PC-3 (cell line): ENCODE data around the gene MRPL24.

Experiments
- CTCF ChIP-seq: fragments of 300-600 bp; sonication (generic); conservative IDR thresholded peaks from 2 replicates; pipeline ENCODE4 v1.5.1; 2017; ENCODE audit warnings: antibody characterized with exemption, low read depth, mild to moderate bottlenecking, low read length
- EZH2 ChIP-seq: fragments of 300-600 bp; sonication (generic); IDR thresholded peaks from one replicate; pipeline ENCODE4 v1.6.1; 2017; ENCODE audit warnings: antibody characterized with exemption, mild to moderate bottlenecking, low read length; ENCODE audit not compliant: unreplicated experiment

GRCh38 chr1:156703741-156704140, 37.1 kb downstream of the MRPL24 start:
- TF ChIP-seq CTCF (no peak), EZH2 (no peak)
